GM18499 (cell line): Measurements from ENCODE around the gene IRF9.

ENCODE experiments used
- ATAC-seq: cut with Tn5 transposase; IDR thresholded peaks from one replicate; pipeline ENCODE4 v1.9.1; 2021; ENCODE audit warnings: moderate number of reproducible peaks; ENCODE audit not compliant: insufficient read depth, unreplicated experiment

IRF9 gene, protein sequence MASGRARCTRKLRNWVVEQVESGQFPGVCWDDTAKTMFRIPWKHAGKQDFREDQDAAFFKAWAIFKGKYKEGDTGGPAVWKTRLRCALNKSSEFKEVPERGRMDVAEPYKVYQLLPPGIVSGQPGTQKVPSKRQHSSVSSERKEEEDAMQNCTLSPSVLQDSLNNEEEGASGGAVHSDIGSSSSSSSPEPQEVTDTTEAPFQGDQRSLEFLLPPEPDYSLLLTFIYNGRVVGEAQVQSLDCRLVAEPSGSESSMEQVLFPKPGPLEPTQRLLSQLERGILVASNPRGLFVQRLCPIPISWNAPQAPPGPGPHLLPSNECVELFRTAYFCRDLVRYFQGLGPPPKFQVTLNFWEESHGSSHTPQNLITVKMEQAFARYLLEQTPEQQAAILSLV

DNA sequence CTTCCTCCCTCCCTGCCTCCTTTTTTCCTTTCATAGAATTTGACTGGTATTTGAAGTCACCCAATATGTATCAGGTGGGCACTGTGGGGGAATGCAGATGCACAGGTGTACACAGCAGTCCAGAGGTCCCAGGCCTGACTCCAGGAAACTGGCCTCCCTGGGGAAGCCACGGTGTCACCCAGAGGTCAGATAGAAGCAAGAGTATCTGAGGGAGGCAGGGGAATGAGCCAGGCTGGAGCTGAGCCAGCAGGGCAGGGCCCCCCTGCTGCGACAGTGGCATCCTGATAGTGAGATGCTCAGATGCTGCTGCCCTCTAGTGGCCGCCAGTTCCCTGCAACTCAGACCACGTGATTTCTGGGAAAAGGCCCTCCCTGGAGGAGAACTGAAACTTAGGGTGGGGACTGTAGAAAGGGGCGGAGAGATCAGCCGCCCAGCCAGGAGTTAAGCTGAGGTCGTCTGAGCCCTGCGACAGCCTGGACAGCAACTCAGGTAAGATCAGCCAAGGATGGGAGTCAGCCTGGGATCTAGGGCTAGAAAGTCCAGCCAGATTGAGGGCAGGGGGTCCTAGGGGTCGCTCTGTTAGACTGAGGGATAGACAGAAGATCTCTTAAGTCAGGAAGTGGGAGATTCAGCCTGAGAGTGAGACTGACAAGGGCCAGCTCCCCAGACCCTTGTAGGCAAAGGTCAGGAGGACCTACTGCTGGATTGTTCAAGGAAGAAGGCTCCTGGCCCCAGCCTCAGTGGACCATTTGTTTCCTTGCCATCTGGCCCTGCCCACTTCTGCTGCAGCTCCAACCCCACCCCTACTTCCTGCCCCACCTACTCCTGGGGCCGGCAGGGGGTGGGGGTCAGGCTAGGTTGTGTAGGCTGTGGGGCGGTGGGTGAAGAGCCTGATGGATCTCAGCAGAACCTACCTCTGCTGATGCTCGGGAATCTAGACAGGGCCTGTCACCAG, at the start of gene IRF9:
IRF9 (plus strand) TSS at position 416 of the 955 bp plus-strand sequence. CDS start 880 bp downstream, outside the sequence.
- ATAC-seq: peak; percentile 67

DNA sequence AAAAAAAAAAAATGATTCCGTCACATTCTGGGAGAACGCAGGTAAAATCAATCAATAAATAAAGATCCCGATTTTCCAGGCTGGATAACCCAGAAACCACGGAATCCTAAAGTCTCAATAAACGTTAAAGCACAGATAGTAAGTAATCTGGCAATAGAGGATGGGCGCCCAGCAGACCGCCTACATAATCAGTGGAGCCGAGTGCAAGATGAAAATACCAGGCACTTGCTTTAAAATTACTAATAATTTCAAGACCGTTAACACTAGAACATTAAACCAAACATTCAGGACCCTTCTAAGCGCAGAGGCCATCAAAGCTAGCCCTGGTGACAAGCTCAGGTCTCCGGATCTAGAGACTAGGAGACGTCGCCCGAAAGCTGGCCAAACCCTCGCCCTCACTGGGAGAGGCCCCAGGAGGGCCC, 47.7 kb upstream of the IRF9 start:
- no peak for ATAC-seq

DNA sequence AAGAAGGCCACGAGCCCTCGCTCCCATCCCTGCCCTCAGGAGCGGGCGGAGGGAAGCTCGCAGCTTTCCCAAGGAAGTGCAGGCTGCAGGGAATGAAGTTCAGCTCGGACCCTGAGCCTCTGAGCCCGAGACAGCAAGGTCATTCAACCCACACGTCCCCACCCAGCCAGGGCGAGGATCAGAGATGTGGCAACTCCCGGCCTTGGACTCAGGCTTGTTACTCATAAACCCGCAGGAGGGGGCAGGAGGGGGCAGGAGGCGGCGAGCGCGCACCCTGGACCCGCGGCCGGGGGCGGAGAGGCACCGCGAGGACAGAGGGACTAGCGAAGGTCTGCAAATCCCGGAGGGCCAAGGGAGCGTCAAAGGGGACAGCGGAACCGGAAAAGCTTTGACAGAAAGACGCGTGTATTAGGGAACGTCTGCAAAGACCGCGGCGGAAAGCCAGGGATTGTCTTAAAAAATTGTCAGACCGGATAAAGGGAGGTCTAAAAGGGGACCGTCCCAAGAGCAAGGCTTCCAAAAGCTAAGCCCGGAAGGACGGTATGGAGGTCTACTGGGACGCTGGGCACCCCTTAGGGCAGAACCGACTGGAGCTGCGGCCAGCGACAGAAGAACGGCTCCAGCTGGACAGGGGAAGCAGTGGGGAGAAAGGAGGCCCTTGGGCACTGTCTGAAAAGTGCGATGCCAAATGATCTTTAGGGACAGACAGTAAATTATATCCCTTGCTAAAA, 47.1 kb upstream of the IRF9 start:
- peak; percentile 19 for ATAC-seq

DNA sequence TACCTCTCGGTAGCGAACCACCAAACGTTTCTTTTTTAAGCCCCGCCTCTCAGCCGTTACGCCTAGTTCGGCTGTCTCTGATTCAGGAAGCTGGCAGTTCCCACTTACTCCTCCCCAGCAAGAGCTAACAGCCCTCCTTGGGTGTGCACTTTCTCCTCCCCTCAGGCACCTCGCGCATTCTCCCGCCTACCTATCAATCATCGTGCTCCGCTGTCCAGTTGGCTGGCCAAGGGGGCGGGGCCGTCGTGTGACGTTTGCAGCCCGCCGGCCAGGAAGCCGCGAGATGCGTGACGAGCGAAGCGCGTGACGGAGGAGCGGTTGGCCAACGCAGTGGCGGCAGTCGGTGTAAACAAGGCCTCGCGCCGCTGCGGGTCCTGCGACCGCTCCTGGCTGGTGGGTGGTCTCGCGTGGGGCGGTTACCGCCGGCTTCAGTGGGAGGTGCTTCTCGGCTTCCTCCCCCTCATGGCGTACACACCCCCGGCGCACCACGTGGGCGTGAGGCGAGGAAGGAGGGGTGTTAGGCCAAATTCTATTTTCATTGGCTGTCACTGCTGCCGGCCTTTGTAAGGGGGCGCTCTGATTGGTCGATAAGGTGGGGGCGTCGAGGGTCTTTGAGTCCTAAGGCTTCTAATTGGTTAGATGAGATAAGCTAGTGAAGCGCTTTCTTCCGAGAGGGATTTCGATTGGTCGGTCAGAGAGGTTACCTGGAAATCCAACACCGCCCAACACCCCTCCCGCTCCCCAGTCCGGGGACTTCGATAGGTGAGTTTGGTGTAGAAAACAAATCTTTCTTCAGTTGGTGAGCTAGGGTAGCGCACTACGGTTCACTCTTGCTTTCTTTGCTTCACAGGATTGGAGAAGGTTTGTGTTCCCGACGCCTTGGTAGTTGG, 46.3 kb upstream of the IRF9 start, which contains the start of the genes DCAF11 and NRL:
DCAF11 (plus strand) TSS at position 246 of the 890 bp plus-strand sequence. CDS start 818 bp downstream, outside the sequence.
NRL (minus strand) TSS at position 418 of the 890 bp plus-strand sequence. CDS start 32,101 bp downstream, outside the sequence.
- ATAC-seq: peak; percentile 73

DNA sequence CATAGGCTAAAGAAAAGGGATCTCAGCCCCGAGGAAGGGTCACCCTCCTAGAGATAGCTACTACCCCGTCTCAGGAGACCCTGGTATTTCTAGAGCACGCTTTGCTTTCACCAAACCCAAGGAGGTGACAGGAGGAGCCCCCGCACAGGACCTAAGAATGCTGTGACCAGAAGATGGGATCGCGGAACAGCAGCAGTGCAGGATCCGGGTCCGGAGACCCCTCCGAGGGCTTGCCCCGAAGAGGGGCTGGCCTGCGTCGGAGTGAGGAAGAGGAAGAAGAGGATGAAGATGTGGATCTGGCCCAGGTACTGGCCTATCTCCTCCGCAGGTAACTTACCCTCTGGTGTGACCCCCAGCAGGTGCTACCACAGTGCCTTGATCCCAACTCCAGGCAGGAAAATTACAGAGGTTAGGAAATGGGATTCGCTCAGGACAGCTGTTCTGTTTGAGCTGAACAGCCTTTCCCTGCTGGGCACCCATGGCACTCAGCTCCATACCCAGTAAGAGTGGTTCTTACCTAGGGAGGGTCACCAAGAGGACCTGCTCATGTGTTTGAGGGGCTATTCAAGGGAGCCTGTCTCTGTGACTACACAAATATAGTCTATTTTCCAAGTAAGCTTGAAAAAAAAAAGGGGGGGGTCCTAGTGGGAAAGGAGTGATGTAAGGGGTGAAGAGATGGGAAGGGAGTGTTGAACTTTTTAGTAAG, 45.5 kb upstream of the IRF9 start:
- no peak for ATAC-seq

DNA sequence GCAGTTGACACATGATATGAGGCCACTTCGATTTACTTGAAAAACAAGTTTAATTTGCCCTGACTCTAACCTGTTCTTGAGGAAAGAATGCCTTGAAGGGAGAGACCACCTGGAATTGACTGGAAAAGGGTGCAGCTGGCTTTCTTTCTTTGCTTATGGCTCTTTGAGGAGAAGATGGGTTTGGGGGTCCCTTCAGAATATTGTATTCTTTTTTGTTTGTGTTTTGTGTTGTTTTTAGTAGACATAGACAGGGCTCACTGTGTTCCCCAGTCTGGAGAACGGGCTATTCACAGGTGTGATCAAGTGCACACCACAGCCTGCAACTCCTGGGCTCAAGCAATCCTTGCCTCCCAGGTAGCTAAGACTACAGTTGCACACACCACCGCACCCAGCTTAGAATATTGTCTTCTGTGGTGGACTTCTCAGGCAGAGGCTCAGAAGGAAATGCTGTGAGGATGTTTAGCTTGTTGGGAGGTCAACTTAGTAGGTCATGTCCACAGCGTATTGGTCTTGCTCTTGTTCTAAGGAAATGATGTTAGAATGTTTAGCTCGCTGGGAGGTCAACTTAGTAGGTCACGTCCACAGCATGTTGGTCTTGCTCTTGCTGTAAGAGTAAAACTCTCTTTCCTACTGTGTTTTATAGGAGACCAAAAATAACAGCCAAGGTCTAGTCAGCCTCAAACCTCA, 44.8 kb upstream of the IRF9 start:
- no peak for ATAC-seq

DNA sequence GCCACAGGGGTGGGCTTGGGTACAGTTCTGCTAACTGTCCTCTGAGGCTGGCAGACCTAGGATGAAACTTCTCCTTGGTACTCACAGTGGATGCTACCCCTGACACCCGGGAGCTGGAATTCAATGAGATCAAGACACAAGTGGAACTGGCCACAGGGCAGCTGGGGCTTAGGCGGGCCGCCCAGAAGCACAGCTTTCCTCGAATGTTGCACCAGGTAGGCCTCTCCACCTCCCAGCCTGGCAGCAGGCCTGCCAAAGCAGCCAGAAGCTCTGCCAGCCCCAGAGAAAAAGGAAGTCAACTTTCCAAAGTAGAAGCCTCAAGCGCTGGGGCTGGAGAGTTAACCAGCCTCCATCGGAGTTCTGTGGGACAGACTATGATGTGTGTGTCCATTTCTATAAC, 43.9 kb upstream of the IRF9 start:
- no peak for ATAC-seq

DNA sequence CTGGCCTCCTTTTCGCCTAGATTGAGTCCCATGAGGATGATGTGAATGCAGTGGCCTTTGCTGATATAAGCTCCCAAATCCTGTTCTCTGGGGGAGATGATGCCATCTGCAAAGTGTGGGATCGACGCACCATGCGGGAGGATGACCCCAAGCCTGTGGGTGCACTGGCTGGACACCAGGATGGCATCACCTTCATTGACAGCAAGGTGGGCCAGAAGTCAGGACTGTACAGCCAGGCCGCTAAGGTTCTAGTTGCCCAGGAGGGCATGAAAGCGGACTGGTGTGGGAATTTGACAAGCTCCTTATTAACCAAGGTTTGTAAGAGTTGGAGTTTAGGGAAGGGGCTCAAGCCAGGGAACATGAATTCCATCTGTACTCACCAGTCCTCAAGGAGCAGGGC, 41.4 kb upstream of the IRF9 start:
- no peak for ATAC-seq

DNA sequence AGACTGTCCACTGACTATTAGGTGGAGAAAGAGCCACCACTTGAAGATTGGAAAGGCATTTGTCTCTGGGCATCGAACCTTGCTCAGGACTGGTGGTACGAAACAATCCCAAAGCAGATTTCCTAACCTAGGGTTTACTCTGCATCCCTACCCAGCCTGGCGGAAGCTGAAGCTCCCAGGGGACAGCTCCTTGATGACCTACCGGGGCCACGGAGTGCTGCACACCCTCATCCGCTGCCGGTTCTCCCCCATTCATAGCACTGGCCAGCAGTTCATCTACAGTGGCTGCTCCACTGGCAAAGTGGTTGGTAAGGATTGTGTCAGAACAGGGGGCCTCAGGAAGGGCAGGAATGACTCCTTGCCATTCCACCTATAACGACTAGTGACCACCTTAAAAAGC, 39.9 kb upstream of the IRF9 start:
- no peak for ATAC-seq

DNA sequence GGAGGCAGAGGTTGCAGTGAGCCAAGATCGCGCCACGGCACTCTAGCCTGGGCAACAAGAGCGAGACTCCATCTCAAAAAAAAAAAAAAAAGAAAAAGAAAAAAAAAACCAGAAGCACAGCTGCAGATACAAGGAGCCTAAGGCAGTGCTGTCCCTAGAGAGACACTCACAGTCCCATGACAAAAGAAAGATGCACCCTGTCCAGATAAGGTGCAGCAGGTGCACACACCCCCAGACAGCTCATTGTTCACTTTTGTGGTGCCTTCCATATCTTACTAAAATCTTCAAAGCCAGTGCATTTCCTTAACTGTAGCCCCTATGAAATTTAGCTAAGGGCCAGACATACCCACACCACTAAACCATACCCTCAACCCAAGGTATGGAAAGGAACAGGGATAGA, 38.6 kb upstream of the IRF9 start:
- ATAC-seq: no peak

DNA sequence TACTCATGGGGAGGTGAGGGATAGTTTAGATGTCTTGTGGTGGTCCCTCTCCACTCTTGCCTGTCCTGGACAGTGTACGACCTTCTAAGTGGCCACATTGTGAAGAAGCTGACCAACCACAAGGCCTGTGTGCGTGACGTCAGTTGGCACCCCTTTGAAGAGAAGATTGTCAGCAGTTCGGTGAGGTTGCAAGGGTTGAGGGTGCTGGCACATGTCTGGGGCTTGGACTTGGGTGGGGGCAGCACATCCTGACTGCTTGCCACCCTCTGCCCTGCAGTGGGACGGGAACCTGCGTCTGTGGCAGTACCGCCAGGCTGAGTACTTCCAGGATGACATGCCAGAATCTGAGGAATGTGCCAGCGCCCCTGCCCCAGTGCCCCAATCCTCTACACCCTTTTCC, 38.2 kb upstream of the IRF9 start:
- no peak for ATAC-seq

DNA sequence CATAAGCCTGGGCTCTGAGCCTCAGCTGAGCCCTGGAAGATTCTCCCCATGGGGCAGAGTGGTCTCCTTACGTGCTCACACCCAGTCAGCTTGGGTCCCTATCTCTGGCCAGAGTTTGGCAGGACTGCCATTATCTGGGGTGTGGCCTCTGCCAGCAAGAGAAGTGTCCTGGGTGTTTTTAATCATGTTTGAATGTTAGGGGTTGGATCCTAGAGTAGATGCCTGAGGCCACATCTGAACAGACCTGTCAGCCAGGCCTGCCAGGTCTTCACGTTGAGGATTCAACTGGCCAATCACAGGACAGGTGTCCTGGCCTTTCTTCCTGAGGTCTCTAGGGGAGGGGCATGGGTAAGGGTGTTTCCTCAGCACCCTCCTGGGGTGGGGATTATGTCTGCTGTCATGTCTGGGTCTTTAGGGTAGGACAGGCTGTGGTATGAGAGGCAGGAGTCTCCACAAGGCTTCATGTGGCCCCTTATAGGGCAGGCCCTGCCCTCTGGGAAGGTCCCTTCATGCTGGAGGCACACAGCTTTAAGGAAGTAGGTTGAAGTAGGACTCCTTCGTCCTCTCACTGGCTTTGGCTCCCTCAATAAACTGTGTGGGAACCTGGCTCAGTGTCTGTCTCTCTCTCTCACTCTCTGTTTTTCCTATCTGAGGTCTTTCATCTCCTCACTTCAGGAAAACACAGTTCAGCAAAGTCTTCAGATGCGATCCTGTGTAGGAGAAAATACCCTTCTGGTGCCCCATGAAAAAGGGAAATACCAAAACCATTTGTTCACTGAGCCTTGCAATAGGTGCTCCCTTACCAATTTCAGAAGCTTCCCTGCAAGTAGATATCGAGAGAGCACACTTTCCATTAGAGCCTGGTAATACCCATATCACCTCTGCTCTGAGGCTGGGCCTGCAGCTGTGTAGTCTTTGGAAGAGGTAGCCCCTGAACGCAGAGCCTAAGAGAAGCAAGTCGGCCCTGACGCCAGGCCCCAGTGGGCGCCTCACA, 37.3 kb upstream of the IRF9 start:
- no peak for ATAC-seq

DNA sequence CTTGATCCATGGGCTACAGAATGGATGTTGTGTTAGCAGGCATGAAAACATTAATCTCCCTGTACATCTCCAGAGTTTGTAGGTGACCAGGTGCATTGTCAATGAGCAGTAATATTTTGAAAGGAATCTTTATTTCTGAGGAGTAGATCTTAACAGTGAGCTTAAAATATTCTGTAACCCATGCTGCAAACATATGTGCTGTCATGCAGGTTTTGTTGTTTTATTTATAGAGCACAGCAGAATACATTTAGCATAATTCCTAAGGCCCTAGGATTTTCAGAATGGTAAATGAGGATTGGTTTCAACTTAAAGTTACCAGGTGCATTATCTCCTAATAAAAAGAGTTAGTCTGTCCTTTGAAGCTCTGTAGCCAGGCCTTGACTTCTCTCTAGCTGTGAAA, 34.1 kb upstream of the IRF9 start:
- no peak for ATAC-seq

DNA sequence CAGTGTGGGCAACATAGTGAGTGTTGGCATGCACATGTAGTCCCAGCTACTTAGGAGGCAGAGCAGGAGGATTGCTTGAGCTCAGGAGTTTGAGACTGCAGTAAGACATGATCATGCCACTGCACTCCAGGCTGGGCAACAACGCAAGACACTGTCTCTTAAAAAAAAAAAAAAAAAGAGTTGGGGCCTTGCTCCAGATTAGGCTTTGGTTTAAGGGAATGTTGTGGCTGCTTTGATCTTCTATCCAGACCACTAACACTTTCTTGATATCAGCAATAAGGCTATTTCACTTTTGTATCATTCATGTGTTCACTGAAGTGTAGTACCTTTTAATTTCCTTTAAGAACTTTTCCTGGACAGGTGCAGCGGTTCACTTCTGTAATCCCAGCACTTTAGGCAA, 33.4 kb upstream of the IRF9 start:
- ATAC-seq: no peak

DNA sequence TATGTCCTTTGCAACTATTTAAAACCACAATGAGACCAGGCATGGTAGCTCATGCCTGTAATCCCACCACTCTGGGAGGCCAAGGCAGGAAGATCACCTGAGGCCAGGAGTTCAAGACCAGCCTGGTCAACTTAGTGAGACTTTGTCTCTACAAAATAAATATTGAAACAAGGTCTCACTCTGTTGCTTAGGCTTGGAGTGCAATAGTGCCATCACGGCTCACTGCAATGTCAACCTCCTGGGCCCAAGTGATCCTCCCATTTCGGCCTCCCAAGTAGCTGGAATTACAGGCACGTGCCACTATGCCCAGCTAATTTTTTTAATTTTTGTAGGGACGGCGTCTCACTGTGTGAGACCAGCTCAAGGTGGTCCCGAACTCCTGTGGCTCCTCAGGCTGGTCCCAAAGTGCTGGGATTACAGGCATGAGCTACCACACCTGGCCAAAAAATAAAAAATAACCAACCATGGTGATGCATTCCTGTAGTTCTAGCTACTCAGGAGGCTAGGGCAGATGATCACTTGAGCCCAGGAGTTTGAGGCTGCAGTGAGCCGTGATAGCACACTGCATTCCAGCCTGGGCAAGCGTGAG, 31.6 kb upstream of the IRF9 start:
- no peak for ATAC-seq

DNA sequence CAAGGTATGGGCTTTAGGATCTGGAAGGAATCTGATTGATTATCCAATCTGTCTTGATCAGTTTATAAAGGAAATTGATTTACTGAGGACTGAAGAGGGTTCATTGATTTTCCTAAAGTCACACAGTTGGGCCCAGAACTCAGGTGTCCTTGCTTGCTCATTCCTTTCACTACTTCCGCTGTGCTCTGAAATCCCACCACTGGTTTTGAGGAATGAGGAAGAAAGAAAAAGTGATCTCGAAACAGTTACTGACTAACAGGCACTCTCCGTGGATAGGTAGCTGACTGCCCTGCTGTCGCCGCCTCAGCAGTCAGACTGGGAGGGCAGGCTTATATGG, 30.7 kb upstream of the IRF9 start, which contains the start of gene FITM1:
FITM1 (plus strand) TSS at position 280 of the 337 bp plus-strand sequence. CDS start 905 bp downstream, outside the sequence.
- ATAC-seq: no peak
